HepG2 (cell line): ENCODE data around the gene BEND3. TPM values are rescaled to one million over a fixed set of nuclear protein-coding genes. Genes with fewer than 3 reads are reported as not detected.

Experiments used
- ATAC-seq: fragments of 200-7000 bp; cut with Tn5 transposase; 3 replicates; pipeline ENCODE4 v1.9.1; 2020; ENCODE audit warnings: mild to moderate bottlenecking, moderate library complexity
- BruUV-seq: library from RNA; stranded (reverse); fragments of 400-500 nt; replicated peaks from 2 replicates; lab custom pipeline; 2021; lab: Mats Ljungman, UMichigan
- CTCF ChIA-PET: fragments of 300-600 bp; formaldehyde crosslinking; extraction: SDS; loops from one replicate; lab custom pipeline; 2021; ENCODE audit warnings: low total read pairs, inconsistent platforms, low intra/inter-chr PET ratio; lab: Yijun Ruan, JAX
- POLR2A ChIA-PET: fragments of 350-600 bp; sonication (Branson Sonifier 250); formaldehyde crosslinking; loops from one replicate; lab custom pipeline; 2020; ENCODE audit warnings: antibody characterized with exemption, inconsistent platforms; lab: Yijun Ruan, JAX
- DNase-seq: peaks from one replicate; pipeline ENCODE4 v3.0.0-alpha.2; 2015; ENCODE audit warnings: low spot score
- FAIRE-seq: peaks from 3 replicates; lab custom pipeline; 2011; peaks lifted over from hg19 to GRCh38; lab: Jason Lieb, UNC
- H2AFZ ChIP-seq: one replicate; pipeline ENCODE4 v1.6.1; 2011; ENCODE audit warnings: low read length, inconsistent platforms
- H3K27ac ChIP-seq: fragments of 300-600 bp; 3 replicates; pipeline ENCODE4 v1.8.0; 2011; ENCODE audit warnings: mixed run types, mild to moderate bottlenecking, mixed read lengths, low read length, inconsistent platforms; ENCODE audit not compliant: insufficient read depth; ENCODE audit errors: extremely low read length
- H3K27me3 ChIP-seq, 2 experiments: fragments of 200-600 bp in 1 of 2; 2 replicates in 1 of 2; 3 replicates in 1 of 2; pipeline versions ENCODE4 v1.6.0 to v1.8.0; 2011; ENCODE audit warnings: low read length in 2 of 2, mild to moderate bottlenecking in 2 of 2, moderate library complexity in 2 of 2, inconsistent platforms in 1 of 2; ENCODE audit not compliant: insufficient read depth in 2 of 2, control insufficient read depth in 1 of 2
- H3K36me3 ChIP-seq, 2 experiments: fragments of 200-600 bp in 1 of 2; replicated peaks in 1 of 2; 2 replicates in 1 of 2; 3 replicates in 1 of 2; pipeline versions ENCODE4 v1.5.1 to v1.8.0; 2011; ENCODE audit warnings: low read length in 2 of 2, inconsistent platforms in 1 of 2; ENCODE audit not compliant: insufficient read depth in 2 of 2, control insufficient read depth in 1 of 2
- H3K4me1 ChIP-seq: 2 replicates; pipeline ENCODE4 v1.5.1; 2012; ENCODE audit warnings: low read length, inconsistent platforms; ENCODE audit not compliant: insufficient read depth
- H3K4me2 ChIP-seq: 2 replicates; pipeline ENCODE4 v1.6.0; 2011; ENCODE audit warnings: low read depth, low read length, inconsistent platforms
- H3K4me3 ChIP-seq, 3 experiments: fragments of 200-600 bp in 1 of 3; sonication (generic), shearing (Covaris generic) in 1 of 3; replicated peaks in 1 of 3; 2 replicates each; pipeline ENCODE4 v1.5.1; 2011 to 2016; ENCODE audit warnings: low read length in 3 of 3, inconsistent platforms in 2 of 3, low read depth in 2 of 3, mild to moderate bottlenecking in 2 of 3, control low read depth in 1 of 3, mixed read lengths in 1 of 3; ENCODE audit not compliant: insufficient read depth in 1 of 3
- H3K79me2 ChIP-seq: one replicate; pipeline ENCODE4 v1.6.1; 2011; ENCODE audit warnings: low read length, inconsistent platforms; ENCODE audit not compliant: insufficient read depth
- H3K9ac ChIP-seq: 2 replicates; pipeline ENCODE4 v1.6.0; 2011; ENCODE audit warnings: mild to moderate bottlenecking, low read depth, low read length, inconsistent platforms; ENCODE audit not compliant: insufficient read depth
- H3K9me3 ChIP-seq: 2 replicates; pipeline ENCODE4 v1.5.1; 2012; ENCODE audit warnings: mild to moderate bottlenecking, low read length
- H4K20me1 ChIP-seq: 2 replicates; pipeline ENCODE4 v1.6.0; 2011; ENCODE audit warnings: inconsistent platforms, mild to moderate bottlenecking, low read length, moderate library complexity; ENCODE audit not compliant: insufficient read depth
- ARID2 ChIP-seq: sonication (generic); formaldehyde crosslinking; IDR thresholded peaks from 2 replicates; pipeline ENCODE4 v1.8.1; 2022; ENCODE audit warnings: mild to moderate bottlenecking, missing genetic modification reagents, borderline replicate concordance
- CEBPB ChIP-seq: IDR thresholded peaks from 2 replicates; pipeline ENCODE4 v1.6.1; 2011; ENCODE audit warnings: low read depth, low read length, improper control_type of control experiment, borderline replicate concordance
- CEBPG ChIP-seq: IDR thresholded peaks from 2 replicates; pipeline ENCODE4 v1.6.1; 2016
- CTCF ChIP-seq: sonication (generic); formaldehyde crosslinking; IDR thresholded peaks from 2 replicates; pipeline ENCODE4 v1.5.0; 2020; ENCODE audit warnings: mild to moderate bottlenecking, missing genetic modification reagents, moderate library complexity
- EP300 ChIP-seq, 3 experiments: sonication (generic) in 1 of 3; formaldehyde crosslinking in 1 of 3; IDR thresholded peaks; 2 replicates each; pipeline versions ENCODE4 v1.5.1 to v1.6.1; 2011 to 2020; ENCODE audit warnings: low read depth in 2 of 3, low read length in 2 of 3, borderline replicate concordance in 1 of 3, improper control_type of control experiment in 1 of 3, mild to moderate bottlenecking in 1 of 3, missing genetic modification reagents in 1 of 3, moderate library complexity in 1 of 3
- MAFK ChIP-seq, 2 experiments: IDR thresholded peaks in 1 of 2; conservative IDR thresholded peaks in 1 of 2; 2 replicates each; pipeline ENCODE4 v1.6.1; 2011; ENCODE audit warnings: improper control_type of control experiment in 2 of 2, low read length in 2 of 2
- PAF1 ChIP-seq: IDR thresholded peaks from 2 replicates; pipeline ENCODE4 v1.6.1; 2016; ENCODE audit warnings: missing genetic modification reagents, missing compliant biosample characterization
- STAG1 ChIP-seq: sonication (generic); formaldehyde crosslinking; IDR thresholded peaks from 2 replicates; pipeline ENCODE4 v1.4.0; 2020; ENCODE audit warnings: missing genetic modification reagents
- ZFP36L1 ChIP-seq: sonication (generic); formaldehyde crosslinking; IDR thresholded peaks from 2 replicates; pipeline ENCODE4 v1.8.0; 2022; ENCODE audit warnings: mild to moderate bottlenecking, missing genetic modification reagents, moderate library complexity
- ZFP62 ChIP-seq: sonication (generic); formaldehyde crosslinking; IDR thresholded peaks from 2 replicates; pipeline ENCODE4 v1.4.0; 2020; ENCODE audit warnings: missing genetic modification reagents
- ZNF382 ChIP-seq: sonication (generic); formaldehyde crosslinking; IDR thresholded peaks from 2 replicates; pipeline ENCODE4 v1.5.0; 2020; ENCODE audit warnings: missing genetic modification reagents, mild to moderate bottlenecking, borderline replicate concordance
- WGBS: methylation state at CpG from one replicate; pipeline ENCODE4 v1.1.6; 2017; ENCODE audit warnings: low lambda C conversion rate; 5-methylcytosine and 5-hydroxymethylcytosine counted together
- in situ Hi-C: cut with HindIII; loops from 2 replicates; pipeline ENCODE4 v1.10.0; 2017; ENCODE audit warnings: low pct_unique_long_range_greater_than_20kb; ENCODE audit not compliant: extremely low pct_ligation_motif_present
- intact Hi-C: fragments of 100-400 bp; cut with micrococcal nuclease; formaldehyde crosslinking; loops from one replicate; pipeline ENCODE4 v1.10.0; 2022; ENCODE audit not compliant: unreplicated experiment
- polyA plus RNA-seq, 8 experiments: library from polyadenylated mRNA; depleted of rRNA in 3 of 8; stranded (reverse) in 7 of 8; unstranded in 1 of 8; fragments of >200 nt; fragmentation: Illumina TruSeq in 4 of 8; extraction: Trizol in 4 of 8; gene quantifications; 2 replicates each; pipeline versions ENCODE4 v1.2.1 to v1.2.3, GENCODE V29; 2011 to 2016; ENCODE audit warnings: low read depth in 4 of 8, missing spikeins in 1 of 8, mixed read lengths in 1 of 8; ENCODE audit not compliant: insufficient read depth in 1 of 8
- total RNA-seq, 5 experiments: library from RNA; depleted of rRNA; stranded (reverse); fragments of >200 nt; fragmentation: Illumina TruSeq; extraction: Trizol; gene quantifications; 2 replicates each; pipeline ENCODE4 v1.2.3, GENCODE V29; 2016; ENCODE audit warnings: low read depth in 1 of 5
- TF ChIP-seq, protein P1 (sequence below): sonication (generic); formaldehyde crosslinking; IDR thresholded peaks from 2 replicates; pipeline ENCODE4 v1.4.0; 2020; ENCODE audit warnings: missing genetic modification reagents; ENCODE audit errors: not compliant biosample characterization

BEND3 gene
- total and polyA plus RNA-seq, 2 of the 13 experiments (the other 11 are each of a cell fraction or from before 2014, with no cell fraction given): 1.4 to 5.8 TPM

DNA sequence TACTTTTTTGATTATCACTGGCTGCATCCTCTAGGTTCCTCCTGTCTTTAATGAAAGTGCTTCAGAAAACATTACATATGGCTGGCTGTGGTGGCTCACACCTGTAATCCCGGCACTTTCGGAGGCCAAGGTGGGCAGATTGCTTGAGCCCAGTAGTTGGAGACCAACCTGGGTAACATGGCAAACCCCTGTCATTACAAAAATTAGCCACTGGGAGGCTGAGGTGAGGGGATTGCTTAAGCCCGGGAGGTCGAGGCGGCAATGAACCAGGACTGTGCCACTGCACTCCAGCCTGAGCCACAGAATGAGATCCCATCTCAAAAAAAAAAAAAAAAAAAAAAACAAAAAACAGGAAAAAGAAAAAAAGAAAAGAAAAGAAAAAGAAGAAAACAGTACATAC, 35.3 kb downstream of the BEND3 start:
- Histone ChIP-seq H3K27me3 (no peaks in the 10 kb centered on the region), H3K9ac (no peak overlapping the region), H2AFZ (no peak overlapping the region), H4K20me1 (no peaks in the 10 kb centered on the region), H3K79me2 (no peaks in the 10 kb centered on the region), H3K4me1 (no peaks in the 10 kb centered on the region), H3K27ac (no peak overlapping the region), H3K9me3 (no peaks in the 10 kb centered on the region), H3K4me3 (no peak overlapping the region), H3K36me3 (peaks cover 0 to 16% of the 10 kb centered on the region in 2 experiments; a peak in 1 of 5 replicates), H3K4me2 (no peak overlapping the region)
- 95% methylated on average over 5 of the region's 5 CpGs for WGBS
- TF ChIP-seq CTCF (CRISPR knock-in tag): peak; percentile 40
- no peak for TF ChIP-seq ZFP36L1 (CRISPR knock-in tag)
- TF ChIP-seq PAF1 (CRISPR knock-in tag): no peak
- no peak for TF ChIP-seq ZNF382
- no peak for TF ChIP-seq ARID2 (CRISPR knock-in tag)
- TF ChIP-seq EP300 (IDR thresholded peaks at IDR 0.05; ENCODE audit: low read depth in 2 of 2, low read length in 2 of 2): no peak
- no peak for TF ChIP-seq EP300 (CRISPR knock-in tag; IDR thresholded peaks at IDR 0.05; ENCODE audit: borderline replicate concordance)
- peak; percentile 5; the same call in 1 of the 2 replicates for TF ChIP-seq CEBPB
- TF ChIP-seq, protein P1, sequence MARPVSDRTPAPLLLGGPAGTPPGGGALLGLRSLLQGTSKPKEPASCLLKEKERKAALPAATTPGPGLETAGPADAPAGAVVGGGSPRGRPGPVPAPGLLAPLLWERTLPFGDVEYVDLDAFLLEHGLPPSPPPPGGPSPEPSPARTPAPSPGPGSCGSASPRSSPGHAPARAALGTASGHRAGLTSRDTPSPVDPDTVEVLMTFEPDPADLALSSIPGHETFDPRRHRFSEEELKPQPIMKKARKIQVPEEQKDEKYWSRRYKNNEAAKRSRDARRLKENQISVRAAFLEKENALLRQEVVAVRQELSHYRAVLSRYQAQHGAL (CRISPR knock-in tag): no peak
- no peak for TF ChIP-seq MAFK (conservative IDR thresholded peaks at IDR 0.05 in 1 of 2, IDR thresholded peaks at IDR 0.05 in 1 of 2; ENCODE audit: low read length in 2 of 2)
- TF ChIP-seq CEBPG (CRISPR knock-in tag): 0 out of 2 replicates have a peak, but pooled peaks have one; percentile 18
- peak; percentile 14; the same call in 1 of the 2 replicates for TF ChIP-seq STAG1 (CRISPR knock-in tag)
- no peak for TF ChIP-seq ZFP62 (CRISPR knock-in tag)
- ChIA-PET POLR2A (no interaction called here), CTCF (no interaction called here)
- intact Hi-C loops (no loop called here), in situ Hi-C loops (no loop called here)
- no peak for FAIRE-seq
- peak; percentile 79 for ATAC-seq
- peak; percentile 17 for DNase-seq
- BruUV-seq: no TSS peak
